ENCODE data around the gene PRKACG. TPM values are rescaled to one million over a fixed set of nuclear protein-coding genes. Genes with fewer than 3 reads are reported as not detected.

The PRKACG gene
- total RNA-seq, 1 experiment from 2014 or later, result not detected

- TF ChIP-seq EZH2 (IDR thresholded peaks at IDR 0.05; ENCODE audit: low read length, unreplicated experiment) (no peak), EZH2phosphoT487 (IDR thresholded peaks at IDR 0.05; ENCODE audit: borderline replicate concordance, low read length) (no peak), CTCF (conservative IDR thresholded peaks at IDR 0.05; ENCODE audit: low read depth, low read length) (no peak)
- ChIA-PET CTCF (no interaction called here), POLR2A (ENCODE audit: unreplicated experiment) (no interaction called here)
- no peak overlapping the region for H2AFZ ChIP-seq (ENCODE audit: low read length)
- no peaks in the 10 kb centered on the region for H3F3A ChIP-seq (ENCODE audit: low read length, unreplicated experiment)
- no peak for ATAC-seq
- no peak for DNase-seq
- H3K36me3 ChIP-seq (ENCODE audit: low read depth, low read length), result no peaks in the 10 kb centered on the region
- H3K79me2 ChIP-seq (ENCODE audit: low read length), result no peaks in the 10 kb centered on the region
- no peaks in the 10 kb centered on the region for H3K9me3 ChIP-seq (ENCODE audit: low read length)
- H3K4me2 ChIP-seq (ENCODE audit: low read length), result no peak overlapping the region
- H3K27me3 ChIP-seq (ENCODE audit: low read length), result no peaks in the 10 kb centered on the region
- intact Hi-C loops (cut with micrococcal nuclease), result no loop called here
- no peak overlapping the region for H3K27ac ChIP-seq (ENCODE audit: low read length)
- no peak overlapping the region for H3K9ac ChIP-seq (ENCODE audit: low read length)
- no peaks in the 10 kb centered on the region for H4K20me1 ChIP-seq (ENCODE audit: low read length)
- H3K4me3 ChIP-seq (ENCODE audit: low read length), result no peak overlapping the region
- H3K9me2 ChIP-seq (replicated peaks; ENCODE audit: low read length), result no peaks in the 10 kb centered on the region
- no peaks in the 10 kb centered on the region for H3K4me1 ChIP-seq (ENCODE audit: insufficient read depth, low read length)
- BruUV-seq (replicated peaks), result no TSS peak
Observed at GRCh38 chr9:68978066-68978465, 35.8 kb downstream of the PRKACG start.

- Histone ChIP-seq H3K9ac (ENCODE audit: low read length) (no peak overlapping the region), H3K9me3 (ENCODE audit: low read length) (no peaks in the 10 kb centered on the region), H3K4me1 (ENCODE audit: insufficient read depth, low read length) (no peaks in the 10 kb centered on the region), H3K27me3 (ENCODE audit: low read length) (no peaks in the 10 kb centered on the region), H4K20me1 (ENCODE audit: low read length) (no peaks in the 10 kb centered on the region), H3K9me2 (replicated peaks; ENCODE audit: low read length) (no peaks in the 10 kb centered on the region), H2AFZ (ENCODE audit: low read length) (no peak overlapping the region), H3F3A (ENCODE audit: low read length, unreplicated experiment) (no peaks in the 10 kb centered on the region), H3K4me2 (ENCODE audit: low read length) (no peak overlapping the region), H3K79me2 (ENCODE audit: low read length) (no peaks in the 10 kb centered on the region), H3K4me3 (ENCODE audit: low read length) (no peak overlapping the region), H3K27ac (ENCODE audit: low read length) (no peak overlapping the region), H3K36me3 (ENCODE audit: low read depth, low read length) (no peaks in the 10 kb centered on the region)
- no TSS peak for BruUV-seq (replicated peaks)
- DNase-seq (peak; percentile 18), ATAC-seq (no peak)
- ChIA-PET CTCF (no interaction called here), POLR2A (ENCODE audit: unreplicated experiment) (no interaction called here)
- TF ChIP-seq EZH2phosphoT487 (IDR thresholded peaks at IDR 0.05; ENCODE audit: borderline replicate concordance, low read length), result no peak
- TF ChIP-seq EZH2 (IDR thresholded peaks at IDR 0.05; ENCODE audit: low read length, unreplicated experiment), result no peak
- TF ChIP-seq CTCF (conservative IDR thresholded peaks at IDR 0.05; ENCODE audit: low read depth, low read length), result no peak
- intact Hi-C loops (cut with micrococcal nuclease), result no loop called here
Observed at GRCh38 chr9:68975365-68976043, 38.4 kb downstream of the PRKACG start.

- H3K27ac ChIP-seq (ENCODE audit: low read length), result no peak overlapping the region
- H3K9ac ChIP-seq (ENCODE audit: low read length), result no peak overlapping the region
- no peaks in the 10 kb centered on the region for H3K9me3 ChIP-seq (ENCODE audit: low read length)
- POLR2A ChIA-PET (ENCODE audit: unreplicated experiment), result no interaction called here
- no peaks in the 10 kb centered on the region for H3K36me3 ChIP-seq (ENCODE audit: low read depth, low read length)
- DNase-seq (no peak), ATAC-seq (no peak)
- CTCF ChIA-PET, result no interaction called here
- intact Hi-C loops (cut with micrococcal nuclease), result no loop called here
- no peak overlapping the region for H3K4me3 ChIP-seq (ENCODE audit: low read length)
- no peaks in the 10 kb centered on the region for H3K4me1 ChIP-seq (ENCODE audit: insufficient read depth, low read length)
- no peaks in the 10 kb centered on the region for H3F3A ChIP-seq (ENCODE audit: low read length, unreplicated experiment)
- no peaks in the 10 kb centered on the region for H3K27me3 ChIP-seq (ENCODE audit: low read length)
- no peaks in the 10 kb centered on the region for H4K20me1 ChIP-seq (ENCODE audit: low read length)
- no peak overlapping the region for H2AFZ ChIP-seq (ENCODE audit: low read length)
- no peaks in the 10 kb centered on the region for H3K79me2 ChIP-seq (ENCODE audit: low read length)
- no TSS peak for BruUV-seq (replicated peaks)
- H3K4me2 ChIP-seq (ENCODE audit: low read length), result no peak overlapping the region
- TF ChIP-seq EZH2 (IDR thresholded peaks at IDR 0.05; ENCODE audit: low read length, unreplicated experiment) (no peak), CTCF (conservative IDR thresholded peaks at IDR 0.05; ENCODE audit: low read depth, low read length) (no peak), EZH2phosphoT487 (IDR thresholded peaks at IDR 0.05; ENCODE audit: borderline replicate concordance, low read length) (no peak)
- no peaks in the 10 kb centered on the region for H3K9me2 ChIP-seq (replicated peaks; ENCODE audit: low read length)
Observed at GRCh38 chr9:68974901-68975300, 39.0 kb downstream of the PRKACG start.

Measured in PC-3 (cell line).